ENCODE results near the gene CTSO. TPM values are rescaled to one million over a fixed set of nuclear protein-coding genes. Genes with fewer than 3 reads are reported as not detected.

CTSO gene
- total RNA-seq, 1 donor from 2014 or later: 6.5 TPM

DNA sequence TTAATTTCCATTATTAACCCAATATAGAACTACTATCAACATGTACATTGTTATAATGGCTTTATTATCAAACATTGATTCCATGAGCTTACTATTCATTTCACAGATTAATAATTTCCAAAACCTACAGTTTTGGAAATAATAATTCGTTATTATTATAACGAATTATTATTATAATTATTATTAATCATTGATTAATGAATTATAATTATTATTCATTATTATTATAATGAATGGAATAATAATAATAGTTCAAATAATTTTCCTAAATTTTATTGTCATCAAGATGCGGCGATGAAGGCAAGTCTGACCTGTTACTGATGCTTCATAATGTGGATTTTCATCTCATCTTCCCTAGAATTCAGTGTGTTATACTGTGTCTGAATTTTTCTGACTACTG lies 22.0 kb downstream of the CTSO start:
- TF ChIP-seq, protein P1, sequence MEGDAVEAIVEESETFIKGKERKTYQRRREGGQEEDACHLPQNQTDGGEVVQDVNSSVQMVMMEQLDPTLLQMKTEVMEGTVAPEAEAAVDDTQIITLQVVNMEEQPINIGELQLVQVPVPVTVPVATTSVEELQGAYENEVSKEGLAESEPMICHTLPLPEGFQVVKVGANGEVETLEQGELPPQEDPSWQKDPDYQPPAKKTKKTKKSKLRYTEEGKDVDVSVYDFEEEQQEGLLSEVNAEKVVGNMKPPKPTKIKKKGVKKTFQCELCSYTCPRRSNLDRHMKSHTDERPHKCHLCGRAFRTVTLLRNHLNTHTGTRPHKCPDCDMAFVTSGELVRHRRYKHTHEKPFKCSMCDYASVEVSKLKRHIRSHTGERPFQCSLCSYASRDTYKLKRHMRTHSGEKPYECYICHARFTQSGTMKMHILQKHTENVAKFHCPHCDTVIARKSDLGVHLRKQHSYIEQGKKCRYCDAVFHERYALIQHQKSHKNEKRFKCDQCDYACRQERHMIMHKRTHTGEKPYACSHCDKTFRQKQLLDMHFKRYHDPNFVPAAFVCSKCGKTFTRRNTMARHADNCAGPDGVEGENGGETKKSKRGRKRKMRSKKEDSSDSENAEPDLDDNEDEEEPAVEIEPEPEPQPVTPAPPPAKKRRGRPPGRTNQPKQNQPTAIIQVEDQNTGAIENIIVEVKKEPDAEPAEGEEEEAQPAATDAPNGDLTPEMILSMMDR (conservative IDR thresholded peaks at IDR 0.05; ENCODE audit: low read depth, low read length): no peak
- no peak for DNase-seq (ENCODE audit: low read depth)
- no peak overlapping the region for H3K4me3 ChIP-seq (ENCODE audit: low read depth, low read length)

DNA sequence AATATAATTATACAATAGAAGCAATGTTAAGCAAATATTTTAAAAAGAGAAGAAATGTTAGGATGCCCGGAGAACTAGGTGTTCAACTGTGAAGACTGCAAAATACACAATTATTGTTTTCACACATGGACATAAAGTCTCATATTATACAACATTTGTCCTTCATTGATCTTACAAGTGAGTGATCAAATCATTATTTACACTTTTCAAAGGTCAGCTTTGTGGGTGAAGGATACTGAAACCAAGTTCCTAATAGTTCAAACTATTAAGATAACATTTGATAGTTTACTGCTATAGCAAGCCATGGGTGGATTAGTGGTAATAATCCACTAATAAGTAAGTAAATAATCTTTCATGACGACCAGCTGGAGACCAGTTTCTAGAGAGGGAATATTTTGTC lies 23.3 kb downstream of the CTSO start:
- no peak overlapping the region for H3K4me3 ChIP-seq (ENCODE audit: low read depth, low read length)
- TF ChIP-seq, protein P1 (conservative IDR thresholded peaks at IDR 0.05; ENCODE audit: low read depth, low read length): no peak
- DNase-seq (ENCODE audit: low read depth): no peak

DNA sequence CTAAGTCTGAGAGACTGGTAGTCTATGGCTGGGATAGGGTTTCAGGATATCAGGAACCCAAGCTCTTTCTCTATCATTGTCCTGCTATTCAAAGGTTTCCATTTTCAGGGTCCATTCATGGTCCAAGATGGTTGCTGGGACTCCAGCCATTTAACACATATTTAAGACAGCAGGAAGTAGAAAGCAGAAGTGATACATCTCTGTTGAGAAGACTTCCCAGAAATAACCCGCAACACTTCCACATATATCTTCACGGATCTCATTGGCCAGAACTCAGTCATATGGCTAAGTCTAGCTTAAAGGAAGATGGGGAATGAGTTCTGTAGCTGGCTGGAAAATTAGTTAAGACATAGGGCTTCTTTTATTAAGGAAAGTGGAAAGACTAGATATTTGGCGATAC lies 23.8 kb downstream of the CTSO start:
- H3K4me3 ChIP-seq (ENCODE audit: low read depth, low read length): no peak overlapping the region
- TF ChIP-seq, protein P1 (conservative IDR thresholded peaks at IDR 0.05; ENCODE audit: low read depth, low read length): no peak
- no peak for DNase-seq (ENCODE audit: low read depth)

DNA sequence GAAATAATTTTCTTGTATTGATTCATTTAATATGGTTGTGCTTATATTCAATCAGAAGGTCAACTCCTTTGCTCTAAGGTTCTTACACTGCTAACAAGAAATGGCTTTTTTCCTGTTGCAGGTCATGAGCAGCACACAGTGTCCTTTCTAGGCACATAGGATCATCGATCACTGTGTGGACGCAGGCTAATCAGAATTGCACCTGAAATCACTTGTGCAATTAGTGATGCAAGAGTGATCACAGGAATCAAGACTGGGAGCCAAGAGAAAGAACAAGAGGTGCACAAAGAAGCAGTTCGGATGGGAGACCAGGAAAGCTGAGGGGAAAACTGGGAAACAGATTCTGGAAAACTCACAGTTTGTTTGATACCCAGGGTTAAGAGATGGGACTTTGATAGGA lies 29.0 kb downstream of the CTSO start:
- TF ChIP-seq, protein P1 (conservative IDR thresholded peaks at IDR 0.05; ENCODE audit: low read depth, low read length): no peak
- DNase-seq (ENCODE audit: low read depth): no peak

DNA sequence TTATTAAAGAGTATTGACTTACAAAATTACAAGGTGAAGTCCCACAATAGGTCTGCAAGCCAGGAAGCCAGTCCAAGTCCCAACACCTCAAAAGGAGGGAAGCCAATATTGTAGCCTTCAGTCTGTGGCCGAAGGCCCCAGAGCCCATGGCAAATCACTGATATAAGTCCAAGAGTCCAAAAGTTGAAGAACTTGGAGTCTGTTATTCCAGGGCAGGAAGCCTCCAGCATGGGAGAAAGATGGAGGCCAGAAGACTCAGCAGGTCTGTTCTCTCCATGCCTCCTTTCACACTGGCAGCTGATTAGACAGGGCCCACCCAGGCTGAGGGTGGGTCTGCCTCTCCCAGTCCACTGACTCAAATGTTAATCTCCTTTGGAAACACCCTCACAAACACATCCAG lies 32.1 kb downstream of the CTSO start:
- no peak overlapping the region for H3K4me3 ChIP-seq (ENCODE audit: low read depth, low read length)
- DNase-seq (ENCODE audit: low read depth): no peak
- TF ChIP-seq, protein P1 (conservative IDR thresholded peaks at IDR 0.05; ENCODE audit: low read depth, low read length): no peak

More for the DNA sequence above, 29.0 kb downstream of the CTSO start:
- H3K4me3 ChIP-seq (ENCODE audit: low read depth, low read length): no peak overlapping the region

DNA sequence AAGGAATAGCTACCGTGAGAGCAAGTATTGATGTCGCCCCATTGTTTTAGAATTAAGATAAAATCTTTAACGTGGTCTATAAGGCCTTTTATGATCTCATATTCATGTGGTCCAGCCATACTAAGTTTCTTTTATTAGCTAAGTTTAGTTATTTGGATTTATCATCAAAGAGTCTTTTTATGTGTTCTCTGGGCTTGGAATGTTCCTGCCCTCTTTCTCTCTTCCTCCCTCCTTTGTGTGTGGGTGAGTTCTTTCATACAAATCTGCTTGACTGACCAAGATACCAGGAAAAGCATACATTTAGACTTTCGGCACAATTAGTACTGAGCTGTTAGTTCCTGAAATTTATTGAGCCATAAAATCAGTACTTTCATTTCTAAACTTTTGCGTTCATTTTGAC lies 38.9 kb downstream of the CTSO start:
- no peak overlapping the region for H3K4me3 ChIP-seq (ENCODE audit: low read depth, low read length)
- DNase-seq (ENCODE audit: low read depth): no peak
- TF ChIP-seq, protein P1 (conservative IDR thresholded peaks at IDR 0.05; ENCODE audit: low read depth, low read length): no peak

DNA sequence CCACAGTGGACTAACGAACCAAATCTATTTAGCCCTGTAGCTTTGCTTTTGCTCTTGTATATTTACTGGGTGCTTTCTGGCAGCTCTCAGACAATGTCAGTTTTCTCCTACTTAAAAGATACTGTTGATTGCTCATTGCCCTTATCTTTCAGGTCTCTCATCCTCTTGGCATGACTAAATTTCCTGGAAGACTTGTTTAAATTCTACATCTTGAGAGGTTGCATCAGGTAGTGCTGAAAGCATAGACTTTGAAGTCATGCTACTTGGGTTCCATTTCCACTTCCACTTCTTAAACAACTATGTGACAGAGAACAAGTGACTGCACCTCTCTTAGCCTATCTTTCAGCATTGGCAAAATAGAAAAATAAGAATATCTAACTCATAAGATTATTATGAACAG lies 41.8 kb downstream of the CTSO start:
- no peak overlapping the region for H3K4me3 ChIP-seq (ENCODE audit: low read depth, low read length)
- no peak for DNase-seq (ENCODE audit: low read depth)
- TF ChIP-seq, protein P1 (conservative IDR thresholded peaks at IDR 0.05; ENCODE audit: low read depth, low read length): no peak

Data from epithelial cell of proximal tubule (primary cell).